SH-SY5Y (cell line): Measurements from ENCODE around the gene CD99.

Source experiments
- GATA2 ChIP-seq: IDR thresholded peaks from 2 replicates; pipeline ENCODE4 v1.6.1; 2011; ENCODE audit warnings: mild to moderate bottlenecking, low read depth, low read length
- GATA3 ChIP-seq: IDR thresholded peaks from 2 replicates; pipeline ENCODE4 v1.6.1; 2011; ENCODE audit warnings: low read depth, mild to moderate bottlenecking, low read length, moderate library complexity

CD99 gene

DNA sequence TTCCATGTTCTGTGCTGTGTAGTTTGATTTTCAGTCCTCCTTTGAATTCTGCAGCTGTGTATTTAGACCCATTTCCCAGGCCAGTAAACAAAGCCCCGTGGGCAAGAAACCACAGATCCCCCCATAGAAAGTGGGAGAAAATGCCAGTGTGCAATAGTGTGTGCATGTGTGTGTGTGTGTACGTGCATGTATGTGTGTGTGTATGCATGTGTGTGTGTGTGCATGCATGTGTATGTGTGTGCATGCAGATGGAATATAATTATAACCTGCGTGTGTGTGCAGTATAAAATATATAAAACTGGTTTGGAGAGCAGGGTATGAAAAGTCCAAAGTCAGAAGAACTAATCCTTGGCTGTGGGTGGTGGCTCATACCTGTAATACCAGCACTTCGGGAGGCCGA is 5.2 kb upstream of the CD99 start:
- no peak for TF ChIP-seq GATA2
- TF ChIP-seq GATA3 = no peak

DNA sequence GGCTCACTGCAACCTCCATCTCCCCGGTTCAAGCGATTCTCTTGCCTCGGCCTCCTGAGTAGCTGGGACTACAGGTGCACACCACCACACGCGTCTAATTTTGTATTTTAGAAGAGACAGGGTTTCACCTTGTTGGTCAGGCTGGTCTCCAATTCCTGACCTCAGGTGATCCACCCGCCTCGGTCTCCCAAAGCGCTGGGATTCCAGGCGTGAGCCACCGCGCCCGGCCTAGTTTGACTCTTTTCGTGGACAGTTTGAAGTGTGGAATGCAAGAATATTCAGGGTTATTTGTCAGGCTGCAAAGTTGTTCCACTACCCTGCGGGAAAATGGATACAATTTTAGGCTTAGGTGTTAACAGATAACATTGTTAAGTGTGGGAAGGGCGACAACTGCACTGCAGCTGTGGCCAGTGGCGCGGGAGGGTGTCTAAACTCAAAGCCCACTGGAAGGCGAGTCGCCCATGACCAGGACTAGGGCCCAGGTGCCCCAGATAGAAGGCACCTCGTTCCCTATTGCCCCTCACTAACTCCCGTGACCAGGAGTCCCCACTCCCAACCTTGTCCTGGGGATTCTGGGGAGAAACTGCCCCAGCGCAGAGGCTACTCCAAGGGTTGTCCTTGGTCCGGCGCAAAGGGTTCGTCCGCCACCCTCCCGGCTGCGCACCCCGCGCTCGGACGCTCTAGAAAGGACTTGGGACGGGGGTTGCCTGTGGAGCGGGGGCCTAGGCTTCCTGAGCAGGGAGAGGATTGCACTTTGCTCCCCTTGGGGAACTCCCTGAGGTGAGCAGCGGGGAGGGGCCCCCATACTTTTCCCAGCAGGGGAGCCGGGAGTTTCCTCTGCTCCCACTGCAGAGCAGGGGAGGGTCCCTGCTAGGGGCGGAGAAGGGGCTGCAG is 1.1 kb upstream of the CD99 start:
- TF ChIP-seq GATA2 (no peak), GATA3 (no peak)

DNA sequence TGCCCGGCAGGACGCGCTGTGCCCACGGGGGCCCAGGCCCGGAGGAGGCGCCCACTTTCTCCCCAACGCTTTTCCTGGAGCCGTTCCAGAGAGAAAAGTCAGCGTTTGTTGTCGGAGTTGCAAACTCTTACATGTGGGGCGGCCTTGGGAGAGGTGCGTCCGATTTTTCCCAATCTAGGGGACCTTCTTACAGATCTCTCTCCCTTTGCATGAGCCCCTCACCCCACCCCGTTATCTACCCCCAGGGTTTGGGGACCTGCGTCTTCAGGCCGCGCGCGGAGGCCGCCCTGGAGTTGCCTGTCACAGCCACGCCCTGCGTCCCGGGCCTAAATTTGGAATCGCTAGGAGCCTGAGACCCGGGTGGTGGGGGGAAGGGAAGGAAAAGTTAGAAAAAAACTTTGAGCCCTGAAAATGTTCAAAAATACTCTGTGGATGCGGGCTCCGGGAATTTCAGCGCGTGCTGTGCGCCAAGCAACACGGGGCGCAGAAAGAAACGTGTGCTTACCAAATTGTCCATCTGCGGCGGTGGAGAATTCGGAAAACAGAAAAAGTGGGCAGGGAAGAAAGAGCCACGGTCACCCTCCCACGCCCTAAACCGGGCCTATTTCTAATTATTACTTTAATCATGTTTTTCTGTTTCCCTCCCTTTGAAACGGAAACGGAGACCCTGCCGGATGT is 587 bp downstream of the CD99 start:
- no peak for TF ChIP-seq GATA2
- no peak for TF ChIP-seq GATA3

DNA sequence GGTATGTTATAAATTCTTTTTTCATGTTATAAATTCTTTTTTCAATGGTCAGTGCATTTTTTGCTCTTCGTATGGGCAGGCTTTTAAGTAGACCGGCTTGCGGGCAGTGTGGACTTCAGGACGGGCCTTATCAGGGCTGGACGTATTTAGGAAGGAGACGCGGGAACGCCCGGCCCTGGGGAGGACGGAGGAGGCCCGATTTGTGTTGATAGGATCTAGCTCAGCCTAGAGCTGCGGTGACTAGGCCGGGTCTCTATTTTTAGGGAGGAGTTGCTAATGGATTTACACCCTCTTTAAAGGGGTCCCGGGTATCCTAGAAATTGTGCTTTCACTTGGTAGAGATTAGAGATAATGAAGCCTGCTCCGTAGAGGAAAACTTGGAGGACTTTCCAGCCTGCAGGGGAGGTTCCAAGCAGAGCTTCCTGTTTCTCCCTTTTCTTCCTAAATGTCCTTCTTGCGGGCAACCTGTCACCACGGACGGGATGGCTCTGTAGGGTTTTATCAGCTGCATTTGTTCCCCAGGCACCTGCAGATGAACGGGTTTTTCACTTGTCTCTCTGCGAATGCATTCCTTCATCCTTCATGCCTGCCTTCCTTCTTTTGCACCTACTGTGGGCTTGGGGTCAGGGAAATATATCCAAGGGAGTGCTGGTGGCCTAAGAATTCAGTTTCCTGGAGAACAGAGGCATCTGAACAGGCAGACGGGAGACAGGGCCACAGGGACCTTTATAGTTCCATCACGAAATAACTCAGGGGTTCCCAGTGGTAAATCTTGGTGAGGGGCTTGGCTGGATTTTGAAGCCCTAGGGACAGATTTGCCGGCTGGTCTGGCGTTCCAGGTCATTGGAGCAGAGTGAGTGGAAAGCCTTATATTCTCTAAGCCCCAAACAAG is 1.4 kb downstream of the CD99 start:
- no peak for TF ChIP-seq GATA3
- TF ChIP-seq GATA2 = no peak

DNA sequence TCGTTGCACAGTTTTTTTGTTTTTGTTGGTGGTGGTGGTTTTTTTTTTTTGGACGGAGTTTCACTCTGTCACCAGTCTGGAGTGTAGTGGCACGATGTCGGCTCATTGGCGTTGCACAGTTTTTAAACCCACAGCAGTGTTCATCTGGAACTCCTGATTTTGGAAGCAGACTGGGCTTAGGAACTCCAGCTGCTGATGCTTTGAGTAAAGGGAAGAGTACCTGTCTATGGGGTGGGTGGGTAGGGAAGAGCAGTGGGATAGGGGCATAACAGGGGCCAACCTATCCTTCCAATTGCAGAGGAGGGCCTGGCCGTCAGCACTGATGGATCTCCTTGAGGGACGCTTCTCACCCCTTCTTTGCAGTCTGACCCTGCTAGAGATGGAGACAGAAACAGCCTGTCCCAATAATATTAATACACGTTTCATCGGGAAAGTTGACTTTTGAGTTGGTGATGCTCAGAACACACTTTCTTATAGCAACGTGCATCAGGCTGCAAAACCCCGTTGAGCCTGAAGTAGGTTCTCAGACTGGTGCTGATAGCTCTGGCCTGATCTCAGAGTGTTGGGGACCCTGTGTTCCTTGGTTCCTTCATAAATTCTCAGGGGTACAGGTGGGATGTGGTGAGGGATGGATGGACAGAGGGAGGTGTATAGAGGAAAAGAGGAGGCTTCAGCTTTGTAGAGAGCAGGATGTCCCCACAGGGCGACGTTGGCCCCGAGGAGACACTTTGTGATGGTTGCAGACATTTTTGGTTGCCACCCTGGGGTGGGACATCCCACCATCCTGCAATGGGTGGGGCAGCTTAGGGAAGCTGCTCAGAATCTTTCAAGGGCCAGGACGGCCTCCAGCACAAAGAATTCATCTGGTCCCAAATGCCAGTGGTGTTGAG is 2.3 kb downstream of the CD99 start:
- TF ChIP-seq GATA2 (no peak), GATA3 (no peak)

DNA sequence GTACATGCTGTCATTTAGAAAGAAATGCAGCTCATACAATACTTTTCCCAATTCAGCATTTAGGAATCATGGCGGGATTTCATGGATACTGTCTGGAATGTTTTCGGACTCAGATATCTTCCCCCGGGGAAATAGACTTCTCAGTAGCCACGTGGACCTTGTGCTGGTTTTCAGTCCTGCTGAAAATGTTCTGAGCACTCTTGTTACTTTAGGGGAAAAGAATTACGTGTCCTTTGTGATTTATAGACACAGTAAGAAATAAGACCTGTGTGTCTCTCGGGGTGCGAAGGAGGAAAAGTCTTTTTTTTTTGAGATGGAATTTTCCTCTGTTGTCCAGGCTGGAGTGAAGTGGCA is 3.8 kb downstream of the CD99 start:
- TF ChIP-seq GATA2 (no peak), GATA3 (no peak)

DNA sequence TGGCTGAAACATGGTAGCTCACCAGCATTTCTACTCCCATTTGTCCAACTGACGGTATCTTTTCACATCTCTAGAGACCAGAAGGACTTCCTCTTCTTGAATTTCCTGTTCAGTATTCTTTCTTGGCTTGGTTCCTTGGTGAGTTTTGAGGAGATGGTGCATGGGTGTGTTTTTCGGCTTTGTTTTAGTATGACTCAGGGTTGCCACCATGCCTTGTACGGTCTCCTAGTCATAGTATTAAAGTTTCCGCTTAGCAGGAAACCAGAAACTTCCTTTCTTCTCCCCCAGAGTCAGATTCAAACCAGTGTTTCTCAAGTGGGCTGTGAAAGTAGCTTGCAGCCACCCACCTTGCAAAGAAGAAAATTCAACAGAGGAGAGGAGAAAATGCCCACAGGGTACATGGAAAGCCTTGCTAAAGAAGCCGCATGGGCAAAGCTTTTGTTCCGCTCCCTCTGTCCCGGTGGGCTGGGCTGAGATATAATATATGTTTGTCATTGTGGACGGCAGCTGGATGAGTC is 5.7 kb downstream of the CD99 start:
- TF ChIP-seq GATA2 = no peak
- no peak for TF ChIP-seq GATA3

DNA sequence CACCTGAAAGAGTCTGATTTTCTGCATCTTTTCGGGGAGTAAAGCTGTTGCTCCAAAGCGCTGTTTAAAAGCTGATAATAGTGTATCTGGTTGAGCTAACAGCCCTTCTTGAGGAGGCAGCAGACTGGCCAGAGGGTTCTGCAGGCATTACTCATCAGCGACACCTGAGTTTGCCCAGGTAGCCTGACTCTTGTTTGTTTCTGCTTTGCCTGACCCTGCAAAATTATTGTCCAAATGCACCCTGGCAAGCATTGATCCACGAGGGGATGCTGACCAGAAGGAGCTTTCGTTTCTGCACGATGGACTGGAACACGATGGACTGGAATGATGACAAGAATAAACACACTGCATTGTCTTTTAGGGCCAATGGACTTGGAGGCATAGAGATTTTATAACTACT is 6.2 kb downstream of the CD99 start:
- TF ChIP-seq GATA3 = no peak
- no peak for TF ChIP-seq GATA2

DNA sequence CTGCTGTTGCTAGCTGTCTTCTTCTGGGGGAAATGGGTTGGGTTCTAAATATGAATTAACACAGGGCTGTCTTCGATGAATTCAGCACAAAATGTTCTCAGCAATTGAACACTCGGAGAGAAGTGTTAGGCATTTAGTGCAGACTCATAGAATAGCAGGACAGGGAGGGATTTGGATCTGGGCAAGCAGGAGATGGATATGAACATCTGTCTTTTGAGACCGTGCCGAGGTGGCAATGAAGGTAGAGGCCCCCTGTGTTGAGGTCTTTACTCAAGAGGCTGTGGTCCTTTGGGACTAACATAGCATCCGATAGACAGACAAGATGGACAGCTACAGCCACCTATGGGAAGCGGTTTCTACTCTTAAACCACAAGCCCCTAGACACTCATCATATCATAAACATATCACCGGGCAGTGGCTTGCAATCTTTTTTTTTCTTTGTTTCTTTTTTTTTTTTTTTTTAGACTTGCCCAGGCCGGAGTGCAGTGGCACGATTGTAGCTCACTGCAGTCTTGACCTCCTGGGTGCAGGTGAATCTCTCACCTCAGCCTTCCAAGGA is 6.7 kb downstream of the CD99 start:
- TF ChIP-seq GATA3 = no peak
- no peak for TF ChIP-seq GATA2

DNA sequence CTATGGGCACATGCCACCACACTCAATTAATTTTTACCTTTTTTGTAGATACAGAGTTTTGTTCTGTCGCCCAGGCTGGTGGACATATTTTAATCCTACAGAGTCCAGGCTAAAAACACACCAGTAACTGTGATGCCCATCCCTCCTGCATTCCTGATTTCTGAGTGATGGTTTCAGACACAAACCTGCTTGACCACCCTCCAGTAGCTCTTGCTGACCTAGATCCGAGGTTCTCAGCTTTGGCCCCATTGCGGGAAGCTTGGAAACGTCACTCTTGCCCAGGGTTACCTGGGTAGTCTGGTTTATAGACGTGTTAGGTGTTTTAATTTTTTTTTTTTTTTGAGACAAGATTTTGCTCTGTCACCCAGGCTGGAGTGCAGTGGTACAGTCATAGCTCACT is 7.5 kb downstream of the CD99 start:
- TF ChIP-seq GATA3 (no peak), GATA2 (no peak)

DNA sequence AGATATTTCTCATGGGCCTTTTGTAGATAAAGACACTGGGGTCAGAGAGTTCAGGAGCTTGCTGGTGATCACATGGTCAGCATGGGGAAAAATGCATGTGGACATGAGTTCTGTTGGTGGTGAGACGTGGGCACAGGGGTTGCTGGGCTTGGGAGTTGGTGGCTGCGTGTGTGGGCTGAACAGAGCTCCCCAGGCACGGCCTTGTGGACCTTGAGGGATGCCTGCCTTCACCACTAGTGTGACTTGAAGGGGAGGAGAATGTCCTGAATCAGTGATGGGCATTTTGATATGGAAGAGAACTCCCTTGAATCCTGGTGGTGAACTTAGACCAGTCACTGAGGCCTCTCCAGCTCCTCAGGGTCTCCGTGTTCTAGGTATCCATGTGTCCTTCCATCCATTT is 8.9 kb downstream of the CD99 start:
- TF ChIP-seq GATA2 (no peak), GATA3 (no peak)

DNA sequence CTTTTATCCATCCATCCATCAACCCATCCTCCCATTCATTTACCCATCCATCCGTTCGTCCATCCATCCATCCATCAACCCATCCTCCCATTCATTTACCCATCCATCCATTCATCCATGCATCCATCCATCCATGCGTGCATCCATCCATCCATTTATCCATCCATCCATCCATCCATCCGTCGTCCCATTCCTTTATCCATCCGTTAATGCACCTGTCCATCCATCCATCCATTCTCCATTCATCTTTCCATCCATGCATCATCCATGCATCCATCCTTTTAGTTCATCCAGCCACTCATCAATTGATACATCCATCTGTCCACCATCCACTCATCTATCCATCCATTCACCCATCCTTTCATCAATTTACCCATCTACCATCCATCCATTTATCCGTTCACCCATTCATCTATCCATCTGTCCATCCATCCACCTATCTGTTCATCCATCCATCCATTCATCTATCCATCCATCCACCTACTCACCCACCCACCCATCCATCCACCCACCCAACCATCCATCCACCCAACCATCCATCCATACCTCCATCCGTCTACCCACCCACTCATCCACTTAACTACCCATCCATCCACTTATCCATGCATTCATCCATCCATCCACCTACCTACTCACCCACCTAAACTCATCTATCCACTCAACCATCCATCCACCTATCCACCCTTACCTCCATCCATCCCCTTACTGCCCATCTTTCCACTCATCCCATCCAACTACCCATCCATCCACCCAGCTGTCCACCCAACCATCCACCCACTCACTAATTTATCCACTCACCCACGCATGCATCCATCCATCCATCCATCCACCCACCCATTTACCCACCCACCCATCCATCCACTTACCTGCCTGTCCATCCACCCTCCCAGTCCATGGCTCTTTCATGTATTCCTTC is 9.6 kb downstream of the CD99 start:
- TF ChIP-seq GATA3 = no peak
- TF ChIP-seq GATA2 = no peak
